Measurements from ENCODE around the gene TMPRSS9.
"Not testable (repeated sequence)": the region's sequence is repeated elsewhere in the genome, so short reads cannot be mapped to it uniquely, and the experiment has no call there.

TMPRSS9 gene

DNA sequence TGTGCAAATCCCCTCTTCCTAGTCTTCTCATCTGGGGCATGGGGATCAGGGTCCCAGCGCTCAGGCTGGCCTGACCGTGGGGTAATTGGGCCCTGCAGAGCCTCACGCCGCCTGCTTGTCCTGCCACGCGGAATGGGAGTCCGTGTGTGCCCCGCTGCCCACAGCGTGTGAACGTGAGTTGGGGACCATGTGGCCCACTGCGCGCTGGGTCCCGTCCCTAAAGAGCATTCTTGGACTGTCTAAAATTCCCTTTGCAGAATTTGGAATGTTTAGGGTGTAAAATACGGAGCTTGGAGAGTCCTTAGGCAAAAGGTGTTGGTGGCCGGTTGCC lies 2.9 kb downstream of the TMPRSS9 start:
- no peak for DNase-seq

- DNase-seq = no peak
Measured at GRCh38 chr19:2363419-2363818, 3.4 kb downstream of the TMPRSS9 start.

- no peak for DNase-seq
Measured at GRCh38 chr19:2365201-2365970, 5.3 kb downstream of the TMPRSS9 start.

DNA sequence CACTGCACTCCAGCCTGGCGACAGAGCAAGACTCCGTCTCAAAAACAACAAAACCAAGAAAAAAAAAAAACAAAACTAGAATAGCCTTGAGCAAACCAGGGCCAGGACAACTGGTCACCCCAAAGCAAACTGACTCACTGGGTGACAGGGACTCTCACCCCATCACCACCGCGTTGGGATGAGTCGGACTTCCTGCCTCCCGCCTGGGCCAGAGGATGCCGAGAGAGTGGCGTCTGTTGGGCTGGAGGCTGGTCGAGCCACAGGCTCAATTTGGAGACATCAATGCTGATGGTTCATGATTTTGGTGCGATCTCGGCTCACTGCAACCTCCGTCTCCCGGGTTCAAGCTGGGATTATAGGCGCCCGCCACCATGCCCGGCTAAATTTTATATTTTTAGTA lies 11.6 kb downstream of the TMPRSS9 start:
- DNase-seq = no peak

DNA sequence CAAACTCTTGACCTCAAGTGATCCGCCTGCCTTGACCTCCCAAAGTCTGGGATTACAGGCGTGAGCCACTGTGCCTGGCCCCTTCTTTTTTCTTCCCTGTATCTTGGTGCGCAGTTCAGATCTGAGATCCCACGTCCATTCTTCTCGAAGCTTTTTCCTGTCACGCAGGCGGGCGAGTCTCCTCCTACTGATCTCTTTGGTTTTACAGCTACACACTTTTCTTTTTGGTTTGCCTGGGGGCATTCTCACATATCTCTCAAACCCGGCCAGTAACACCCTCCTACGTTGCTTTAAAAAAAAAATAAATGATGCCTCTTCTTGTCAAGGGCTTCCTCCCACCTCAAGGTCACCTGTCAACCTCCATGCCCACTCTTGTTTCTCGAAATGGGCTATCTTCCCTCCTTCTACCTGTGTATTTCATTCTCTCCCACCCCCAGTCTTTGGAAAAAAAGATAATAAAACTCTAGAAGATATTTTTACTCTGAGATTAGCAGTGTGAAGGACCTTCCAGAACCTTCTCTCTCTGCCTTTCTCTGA lies 12.1 kb downstream of the TMPRSS9 start:
- no peak for DNase-seq

DNA sequence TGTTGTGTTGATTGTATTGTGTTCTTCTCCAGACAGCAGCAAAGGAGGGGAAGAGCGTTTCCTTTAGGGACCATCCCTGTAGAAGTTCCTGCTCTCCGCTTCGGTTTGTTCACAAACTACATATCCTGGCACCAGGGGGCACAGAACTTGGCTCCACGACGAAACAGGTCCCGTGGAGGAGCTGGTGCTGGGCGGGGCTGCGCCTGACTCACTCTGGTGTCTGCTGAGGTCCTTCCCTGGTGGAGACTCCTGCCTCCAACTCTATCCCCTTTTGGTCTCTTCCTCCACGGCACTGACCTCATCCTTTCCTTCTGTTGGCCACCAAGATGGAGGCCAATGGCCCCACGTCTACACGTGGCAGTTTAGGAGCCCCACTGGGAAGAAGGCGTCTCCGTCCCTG lies 14.7 kb downstream of the TMPRSS9 start:
- no peak for DNase-seq

DNA sequence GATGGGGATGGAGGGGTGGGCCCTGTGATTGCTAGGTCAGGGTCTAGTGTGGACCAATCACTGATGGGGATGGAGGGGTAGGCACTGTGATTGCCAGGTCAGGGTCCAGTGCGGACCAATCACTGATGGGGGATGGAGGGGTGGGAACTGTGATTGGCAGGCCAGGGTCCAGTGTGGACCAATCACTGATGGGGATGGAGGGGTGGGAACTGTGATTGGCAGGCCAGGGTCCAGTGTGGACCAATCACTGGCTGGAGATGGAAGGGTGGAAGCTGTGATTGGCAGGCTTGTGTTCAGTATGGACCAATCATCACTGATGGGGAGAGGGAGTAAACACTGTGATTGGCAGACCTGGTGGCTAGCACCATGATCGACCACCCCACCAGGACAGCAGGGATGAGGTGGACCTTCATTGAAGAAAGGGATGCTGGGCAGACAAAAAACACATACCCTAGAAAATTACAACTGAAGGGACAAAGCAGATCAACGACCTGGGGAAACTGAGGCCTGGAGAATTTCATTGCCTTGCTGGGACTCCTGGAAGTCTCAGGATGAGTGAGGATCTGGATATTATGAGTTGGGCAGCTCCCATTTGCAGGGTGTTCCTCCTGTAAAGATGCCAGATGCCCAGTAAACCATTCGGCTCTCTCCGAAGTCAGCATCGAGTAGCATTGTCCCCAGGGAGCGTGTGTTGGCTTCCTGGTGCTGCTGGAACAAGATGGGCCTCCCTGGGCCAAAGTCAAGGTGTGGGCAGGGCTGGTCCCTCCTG lies 15.5 kb downstream of the TMPRSS9 start:
- no peak for DNase-seq

GRCh38 chr19:2376784-2377519 lies 16.9 kb downstream of the TMPRSS9 start:
- no peak for DNase-seq

- no peak for DNase-seq
Measured at GRCh38 chr19:2380567-2380966, 20.5 kb downstream of the TMPRSS9 start.

DNA sequence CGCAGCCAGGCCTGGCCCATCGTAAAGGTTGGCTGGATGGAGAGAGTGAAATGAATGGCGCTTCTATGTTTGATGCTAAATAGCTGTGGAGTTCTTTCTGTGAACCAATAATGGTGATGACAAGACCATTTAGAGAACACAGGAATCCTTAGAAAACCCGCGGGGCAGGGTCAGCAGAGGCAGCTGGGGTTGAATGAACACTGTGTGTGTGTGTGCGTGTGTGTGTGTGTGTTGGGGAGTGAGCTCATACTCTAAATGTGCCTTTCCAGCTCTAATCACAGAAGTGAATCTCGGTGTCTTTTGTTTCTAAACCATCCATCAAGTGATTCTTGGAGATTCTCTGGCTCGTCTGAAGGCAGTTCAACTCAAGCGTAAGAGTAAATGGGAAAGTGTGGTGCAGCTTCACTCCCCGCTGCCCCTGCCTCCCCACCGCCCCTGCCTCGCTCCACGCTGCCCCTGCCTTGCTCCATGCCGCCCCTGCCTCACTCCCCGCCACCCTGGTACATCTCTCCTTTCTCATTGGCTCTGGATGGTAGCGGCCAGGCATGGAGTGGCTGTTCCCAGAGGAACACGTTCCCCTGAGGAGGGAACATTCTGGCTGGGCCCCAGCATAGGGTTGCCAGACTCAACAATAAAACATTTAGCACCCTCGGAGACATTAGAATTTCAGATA lies 21.2 kb downstream of the TMPRSS9 start:
- DNase-seq = no peak

- no peak for DNase-seq
Measured at GRCh38 chr19:2382530-2383222, 22.6 kb downstream of the TMPRSS9 start.

GRCh38 chr19:2385053-2385721 lies 25.1 kb downstream of the TMPRSS9 start:
- no peak for DNase-seq

DNA sequence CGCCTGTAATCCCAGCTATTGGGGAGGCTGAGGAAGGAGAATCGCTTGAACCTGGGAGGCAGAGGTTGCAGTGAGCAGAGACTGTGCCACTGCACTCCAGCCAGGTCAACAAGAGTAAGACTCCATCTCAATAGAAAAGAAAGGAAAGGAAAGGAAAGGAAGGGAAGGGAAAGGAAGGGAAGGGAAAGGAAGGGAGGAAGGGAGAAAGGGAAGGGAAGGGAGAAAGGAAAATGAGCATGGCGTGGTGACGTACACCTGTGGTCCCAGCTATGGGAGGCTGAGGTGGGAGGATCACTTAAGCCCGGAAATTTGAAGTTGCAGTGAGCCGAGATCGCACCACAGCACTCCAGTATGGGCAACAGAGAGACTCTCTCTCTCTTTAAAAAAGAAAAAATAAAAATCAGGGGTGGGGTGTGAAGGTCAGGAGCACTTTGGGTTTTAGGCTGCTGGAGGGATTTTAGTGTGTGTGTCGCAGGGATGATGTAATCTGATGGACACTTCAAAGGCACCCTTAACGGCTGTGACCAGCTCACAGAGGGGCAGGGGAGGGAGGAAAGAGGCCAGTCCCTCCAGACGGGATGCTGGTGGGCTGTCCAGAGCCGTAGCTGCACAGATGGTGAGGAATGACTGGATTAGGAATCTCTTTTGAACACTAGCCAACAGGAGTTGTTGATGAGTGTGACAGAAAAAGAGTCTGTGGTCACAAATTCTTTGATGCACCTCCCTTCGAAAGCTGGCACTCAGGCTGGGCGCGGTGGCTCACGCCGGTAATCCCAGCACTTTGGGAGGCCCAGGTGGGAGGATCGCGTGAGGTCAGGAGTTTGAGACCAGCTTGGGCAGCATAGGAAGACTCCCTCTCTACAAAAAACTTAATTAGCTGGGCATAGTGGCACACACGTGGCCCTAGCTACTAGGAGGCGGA lies 27.6 kb downstream of the TMPRSS9 start:
- no peak for DNase-seq

GRCh38 chr19:2389594-2389993 lies 29.5 kb downstream of the TMPRSS9 start:
- DNase-seq = no peak

DNA sequence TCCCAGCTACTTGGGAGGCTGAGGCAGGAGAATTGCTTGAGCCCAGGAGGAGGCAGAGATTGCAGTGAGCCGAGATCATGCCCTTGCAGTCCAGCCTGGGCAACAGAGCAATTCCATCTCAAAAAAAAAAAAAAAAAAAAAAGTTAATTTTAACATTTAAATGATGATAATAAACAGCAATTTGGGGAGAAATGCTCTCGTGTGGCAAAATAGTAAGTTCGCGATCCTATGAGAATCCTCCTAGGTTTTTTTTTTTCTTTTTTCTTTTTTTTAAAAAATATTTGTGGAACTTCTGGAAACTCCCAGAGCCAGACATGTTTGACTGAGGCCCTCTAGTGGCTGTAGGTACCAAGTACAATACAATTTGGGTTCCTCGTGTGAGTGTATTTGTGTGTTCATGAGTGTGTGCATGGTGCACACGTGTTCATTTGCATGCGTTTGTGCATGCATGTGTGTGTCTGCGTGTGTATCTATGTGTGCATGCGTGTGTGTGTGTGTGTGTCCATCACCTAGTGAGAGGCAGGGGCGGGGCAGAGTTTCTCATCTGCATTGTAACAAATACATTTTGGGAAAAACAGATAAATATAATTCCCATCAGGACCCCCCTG lies 31.2 kb downstream of the TMPRSS9 start:
- DNase-seq = no peak

GRCh38 chr19:2392366-2392765 lies 32.3 kb downstream of the TMPRSS9 start:
- DNase-seq = no peak

GRCh38 chr19:2392899-2393298 lies 32.8 kb downstream of the TMPRSS9 start:
- DNase-seq = not testable (repeated sequence)

DNA sequence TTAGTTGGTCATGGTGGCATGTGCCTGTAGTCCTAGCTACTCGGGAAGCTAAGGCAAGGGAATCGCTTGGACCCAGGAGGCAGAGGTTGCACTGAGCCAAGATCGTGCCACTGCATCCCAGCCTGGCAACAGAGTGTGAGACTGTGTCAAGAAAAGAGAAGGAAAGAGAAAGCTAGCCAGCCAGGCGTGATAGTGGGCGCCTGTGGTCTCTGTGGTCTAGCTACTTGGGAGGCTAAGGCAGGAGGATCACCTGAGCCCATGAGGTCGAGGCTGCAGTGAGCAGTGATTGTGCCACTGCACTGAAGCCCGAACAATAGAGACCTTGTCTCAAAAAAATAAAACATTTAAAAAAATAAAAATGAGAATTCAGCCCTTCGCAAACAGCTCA lies 34.0 kb downstream of the TMPRSS9 start:
- DNase-seq = no peak

DNA sequence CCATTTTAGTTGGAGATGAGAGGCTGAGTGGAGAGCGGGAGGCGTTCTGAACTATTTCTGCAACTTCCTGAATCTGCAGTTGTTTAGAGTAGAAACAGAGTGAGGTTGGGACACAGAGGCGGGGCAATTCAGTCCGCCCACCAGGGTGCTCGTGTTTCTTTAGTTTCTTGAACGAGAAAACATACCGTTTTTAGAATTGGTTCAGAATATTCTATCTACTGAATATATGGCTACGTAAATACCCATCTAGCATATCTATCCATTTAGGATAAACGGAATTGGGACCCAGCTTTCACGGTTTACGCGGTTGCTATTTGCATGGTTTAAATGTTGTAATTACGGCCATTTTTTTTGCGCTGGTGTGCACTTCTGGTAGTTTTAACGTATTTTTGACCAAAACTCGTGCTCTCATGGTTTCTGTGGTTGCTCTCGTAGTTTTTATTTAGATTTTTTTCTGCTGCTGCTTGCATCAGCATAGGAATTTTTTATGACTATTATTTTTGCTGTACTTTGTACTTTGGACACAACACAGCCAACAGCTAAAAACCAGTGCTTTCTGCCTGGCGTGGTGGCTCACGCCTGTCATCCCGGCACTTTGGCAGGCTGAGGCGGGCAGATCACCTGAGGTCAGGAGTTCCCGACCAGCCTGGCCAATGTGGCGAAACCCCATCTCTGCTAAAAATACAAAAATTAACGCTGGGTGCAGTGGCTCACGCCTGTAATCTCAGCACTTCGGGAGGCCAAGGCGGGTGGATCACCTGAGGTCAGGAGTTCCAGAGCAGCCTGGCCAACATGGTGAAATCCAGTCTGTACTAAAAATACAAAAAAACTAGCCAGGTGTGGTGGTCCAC lies 34.6 kb downstream of the TMPRSS9 start:
- no peak for DNase-seq

All from left hindlimb (tissue), 1 donor.